GM12878 (cell line): ENCODE data around the gene CDK7. TPM values are rescaled to one million over a fixed set of nuclear protein-coding genes. Genes with fewer than 3 reads are reported as not detected.

Source experiments
- BRCA1 ChIP-seq: IDR thresholded peaks from 2 replicates; pipeline ENCODE4 v1.6.1; 2011; ENCODE audit warnings: low read depth, low read length, improper control_type of control experiment
- CHD1 ChIP-seq: IDR thresholded peaks from 2 replicates; pipeline ENCODE4 v1.6.1; 2012; ENCODE audit warnings: low read depth, low read length, improper control_type of control experiment
- CHD2 ChIP-seq: IDR thresholded peaks from 2 replicates; pipeline ENCODE4 v1.6.1; 2011; ENCODE audit warnings: low read depth, low read length, improper control_type of control experiment, borderline replicate concordance
- DPF2 ChIP-seq: fragments of 450-650 bp; IDR thresholded peaks from 2 replicates; pipeline ENCODE4 v1.6.1; 2017; ENCODE audit warnings: mild to moderate bottlenecking
- EED ChIP-seq: sonication (generic); IDR thresholded peaks from 2 replicates; pipeline ENCODE4 v1.6.1; 2016; ENCODE audit warnings: antibody characterized with exemption, low read depth
- EGR1 ChIP-seq, 2 experiments: IDR thresholded peaks; 1 replicate in 1 of 2; 2 replicates in 1 of 2; pipeline ENCODE4 v1.6.1; 2011 to 2012; ENCODE audit warnings: low read depth in 2 of 2, low read length in 2 of 2, borderline replicate concordance in 1 of 2, mild to moderate bottlenecking in 1 of 2, moderate library complexity in 1 of 2
- EP300 ChIP-seq, 2 experiments: fragments of 150-350 bp in 1 of 2; IDR thresholded peaks; 2 replicates each; pipeline ENCODE4 v1.6.1; 2011 to 2012; ENCODE audit warnings: low read depth in 2 of 2, low read length in 2 of 2, borderline replicate concordance in 1 of 2, improper control_type of control experiment in 1 of 2, inconsistent platforms in 1 of 2; ENCODE audit not compliant: control insufficient read depth in 1 of 2
- FOS ChIP-seq: IDR thresholded peaks from 3 replicates; pipeline ENCODE4 v1.6.1; 2011; ENCODE audit warnings: borderline replicate concordance; ENCODE audit not compliant: insufficient read length; ENCODE audit errors: extremely low read depth
- IKZF1 ChIP-seq: fragments of 450-650 bp; conservative IDR thresholded peaks from 2 replicates; pipeline ENCODE4 v1.6.1; 2017; ENCODE audit warnings: antibody characterized with exemption, mild to moderate bottlenecking
- LARP7 ChIP-seq: fragments of 450-650 bp; IDR thresholded peaks from 2 replicates; pipeline ENCODE4 v1.6.1; 2017; ENCODE audit warnings: mild to moderate bottlenecking
- MTA2 ChIP-seq: fragments of 450-650 bp; IDR thresholded peaks from 2 replicates; pipeline ENCODE4 v1.6.1; 2016; ENCODE audit warnings: low read depth, mild to moderate bottlenecking, moderate library complexity
- NFIC ChIP-seq: IDR thresholded peaks from 2 replicates; pipeline ENCODE4 v1.6.1; 2012; ENCODE audit warnings: low read depth, mild to moderate bottlenecking, inconsistent platforms, low read length, moderate library complexity
- NFYA ChIP-seq: IDR thresholded peaks from 2 replicates; pipeline ENCODE4 v1.6.1; 2011; ENCODE audit warnings: low read depth, mild to moderate bottlenecking, low read length, improper control_type of control experiment, borderline replicate concordance
- NR2C2 ChIP-seq: IDR thresholded peaks from 2 replicates; pipeline ENCODE4 v1.6.1; 2011; ENCODE audit warnings: borderline replicate concordance, low read depth; ENCODE audit not compliant: control insufficient read depth, insufficient read length
- NR2F1 ChIP-seq: fragments of 450-650 bp; conservative IDR thresholded peaks from 2 replicates; pipeline ENCODE4 v1.6.1; 2017; ENCODE audit warnings: mild to moderate bottlenecking
- PAX8 ChIP-seq: fragments of 450-650 bp; IDR thresholded peaks from 2 replicates; pipeline ENCODE4 v1.6.1; 2017; ENCODE audit warnings: mild to moderate bottlenecking, moderate library complexity
- POU2F2 ChIP-seq: IDR thresholded peaks from 3 replicates; pipeline ENCODE4 v1.6.1; 2011; ENCODE audit warnings: low read depth, mild to moderate bottlenecking, low read length, borderline replicate concordance
- RCOR1 ChIP-seq: conservative IDR thresholded peaks from 2 replicates; pipeline ENCODE4 v1.6.1; 2012; ENCODE audit warnings: low read depth, low read length, improper control_type of control experiment
- RELA ChIP-seq: fragments of 450-650 bp; IDR thresholded peaks from 2 replicates; pipeline ENCODE4 v1.8.0; 2014; ENCODE audit warnings: borderline replicate concordance; ENCODE audit not compliant: partially characterized antibody
- RFX5 ChIP-seq: IDR thresholded peaks from 2 replicates; pipeline ENCODE4 v1.6.1; 2011; ENCODE audit warnings: low read depth, low read length, improper control_type of control experiment
- SIN3A ChIP-seq: IDR thresholded peaks from 2 replicates; pipeline ENCODE4 v1.6.1; 2012; ENCODE audit warnings: low read depth, low read length, improper control_type of control experiment
- SPI1 ChIP-seq: IDR thresholded peaks from 2 replicates; pipeline ENCODE4 v1.6.1; 2011; ENCODE audit warnings: low read depth, mild to moderate bottlenecking, low read length, moderate library complexity, borderline replicate concordance; ENCODE audit not compliant: insufficient read depth
- STAT3 ChIP-seq: IDR thresholded peaks from 2 replicates; pipeline ENCODE4 v1.6.1; 2011; ENCODE audit warnings: low read depth, low read length, improper control_type of control experiment
- TBL1XR1 ChIP-seq: IDR thresholded peaks from 2 replicates; pipeline ENCODE4 v1.6.1; 2012; ENCODE audit warnings: low read depth, low read length, improper control_type of control experiment
- YY1 ChIP-seq: IDR thresholded peaks from 2 replicates; pipeline ENCODE4 v1.6.1; 2011; ENCODE audit warnings: low read depth, mild to moderate bottlenecking, low read length
- polyA plus RNA-seq, 11 experiments: library from polyadenylated mRNA; depleted of rRNA in 4 of 11; unstranded in 6 of 11; stranded (reverse) in 5 of 11; fragments of >200 nt; fragmentation: Nextera tagmentation in 4 of 11; fragmentation: Illumina TruSeq in 1 of 11; extraction: Ambion mirVana in 4 of 11; extraction: Trizol in 1 of 11; gene quantifications; 1 replicate in 1 of 11; 2 replicates in 10 of 11; pipeline versions ENCODE4 v1.2.1 to v1.2.3, GENCODE V29; 2011 to 2016; ENCODE audit warnings: inconsistent platforms in 2 of 11, missing spikeins in 2 of 11, low read depth in 1 of 11
- total RNA-seq, 4 experiments: library from RNA; depleted of rRNA in 3 of 4; stranded (reverse); fragments of >200 nt in 3 of 4; fragmentation: Illumina TruSeq in 1 of 4; extraction: Trizol in 1 of 4; gene quantifications; 2 replicates each; pipeline versions ENCODE4 v1.2.1 to v1.2.3, GENCODE V29; 2013 to 2021
- TF ChIP-seq, protein P1 (sequence below): IDR thresholded peaks from 2 replicates; pipeline ENCODE4 v1.6.1; 2012; ENCODE audit warnings: improper control_type of control experiment, low read depth, low read length; ENCODE audit not compliant: insufficient replicate concordance

Gene CDK7
- total and polyA plus RNA-seq, 10 of the 15 experiments (the other 5 are each of a cell fraction or from before 2014, with no cell fraction given) = 26.0 to 93.9 (median 43.0) TPM

DNA sequence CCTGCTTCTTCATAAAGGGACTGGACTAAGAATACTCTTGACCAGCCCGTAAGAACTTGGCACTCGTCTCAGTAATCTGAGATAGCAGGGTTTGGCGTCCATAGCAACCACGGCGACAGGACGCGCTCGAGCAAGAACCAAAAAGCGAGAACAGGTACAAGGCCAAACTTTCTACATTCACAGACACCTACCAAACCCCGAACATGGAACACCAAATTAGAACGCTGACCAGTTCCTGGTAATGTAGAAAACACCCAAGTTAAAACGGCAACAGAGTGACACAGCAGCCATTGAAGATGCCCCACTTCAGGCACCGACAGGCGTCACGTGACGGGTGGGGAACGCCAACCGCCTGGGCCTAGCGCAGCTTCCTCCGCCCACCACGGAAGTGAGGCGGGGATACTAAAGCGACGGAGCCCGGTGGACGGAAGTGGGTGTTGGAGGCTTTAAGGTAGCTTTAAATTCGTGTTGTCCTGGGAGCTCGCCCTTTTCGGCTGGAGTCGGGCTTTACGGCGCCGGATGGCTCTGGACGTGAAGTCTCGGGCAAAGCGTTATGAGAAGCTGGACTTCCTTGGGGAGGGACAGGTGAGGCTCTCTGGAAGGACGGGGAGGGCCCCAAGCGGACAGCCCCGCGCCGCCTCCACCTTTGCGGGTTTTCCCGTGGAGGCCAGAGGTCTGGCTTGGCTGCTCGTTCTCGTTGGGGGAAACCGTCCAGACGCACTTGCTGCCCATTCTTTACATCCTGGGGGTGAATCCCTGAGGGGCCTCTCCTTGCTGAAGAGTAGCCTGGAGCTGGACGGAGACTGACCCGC lies at the start of gene CDK7 (continued):
- TF ChIP-seq EED = no peak; the same call in 1 of the 2 replicates
- no peak; the same call in none of the 2 replicates for TF ChIP-seq LARP7
- no peak for TF ChIP-seq FOS
- peak; percentile 17 to 36; a peak in 2 of 3 replicates for TF ChIP-seq EGR1 (IDR thresholded peaks at IDR 0.05; ENCODE audit: borderline replicate concordance in 1 of 2, low read depth in 2 of 2, low read length in 2 of 2)
- peak; percentile 80 for TF ChIP-seq SPI1
- no peak for TF ChIP-seq BRCA1
- peak; percentile 28; the same call in 1 of the 2 replicates for TF ChIP-seq MTA2
- no peak for TF ChIP-seq NR2C2
- TF ChIP-seq EP300 (IDR thresholded peaks at IDR 0.05; ENCODE audit: borderline replicate concordance in 1 of 2, control insufficient read depth in 1 of 2, low read depth in 2 of 2, low read length in 2 of 2) = no peak
- peak; percentile 75; the same call in 1 of the 2 replicates for TF ChIP-seq IKZF1
- TF ChIP-seq RCOR1 = no peak
- 0 out of 2 replicates have a peak, but pooled peaks have one; percentile 38 for TF ChIP-seq RFX5
- no peak for TF ChIP-seq NFIC
- peak; percentile 18; the same call in 1 of the 2 replicates for TF ChIP-seq PAX8
- TF ChIP-seq CHD1 = no peak
- TF ChIP-seq TBL1XR1 = peak; percentile 74; the same call in 1 of the 2 replicates
- TF ChIP-seq, protein P1, sequence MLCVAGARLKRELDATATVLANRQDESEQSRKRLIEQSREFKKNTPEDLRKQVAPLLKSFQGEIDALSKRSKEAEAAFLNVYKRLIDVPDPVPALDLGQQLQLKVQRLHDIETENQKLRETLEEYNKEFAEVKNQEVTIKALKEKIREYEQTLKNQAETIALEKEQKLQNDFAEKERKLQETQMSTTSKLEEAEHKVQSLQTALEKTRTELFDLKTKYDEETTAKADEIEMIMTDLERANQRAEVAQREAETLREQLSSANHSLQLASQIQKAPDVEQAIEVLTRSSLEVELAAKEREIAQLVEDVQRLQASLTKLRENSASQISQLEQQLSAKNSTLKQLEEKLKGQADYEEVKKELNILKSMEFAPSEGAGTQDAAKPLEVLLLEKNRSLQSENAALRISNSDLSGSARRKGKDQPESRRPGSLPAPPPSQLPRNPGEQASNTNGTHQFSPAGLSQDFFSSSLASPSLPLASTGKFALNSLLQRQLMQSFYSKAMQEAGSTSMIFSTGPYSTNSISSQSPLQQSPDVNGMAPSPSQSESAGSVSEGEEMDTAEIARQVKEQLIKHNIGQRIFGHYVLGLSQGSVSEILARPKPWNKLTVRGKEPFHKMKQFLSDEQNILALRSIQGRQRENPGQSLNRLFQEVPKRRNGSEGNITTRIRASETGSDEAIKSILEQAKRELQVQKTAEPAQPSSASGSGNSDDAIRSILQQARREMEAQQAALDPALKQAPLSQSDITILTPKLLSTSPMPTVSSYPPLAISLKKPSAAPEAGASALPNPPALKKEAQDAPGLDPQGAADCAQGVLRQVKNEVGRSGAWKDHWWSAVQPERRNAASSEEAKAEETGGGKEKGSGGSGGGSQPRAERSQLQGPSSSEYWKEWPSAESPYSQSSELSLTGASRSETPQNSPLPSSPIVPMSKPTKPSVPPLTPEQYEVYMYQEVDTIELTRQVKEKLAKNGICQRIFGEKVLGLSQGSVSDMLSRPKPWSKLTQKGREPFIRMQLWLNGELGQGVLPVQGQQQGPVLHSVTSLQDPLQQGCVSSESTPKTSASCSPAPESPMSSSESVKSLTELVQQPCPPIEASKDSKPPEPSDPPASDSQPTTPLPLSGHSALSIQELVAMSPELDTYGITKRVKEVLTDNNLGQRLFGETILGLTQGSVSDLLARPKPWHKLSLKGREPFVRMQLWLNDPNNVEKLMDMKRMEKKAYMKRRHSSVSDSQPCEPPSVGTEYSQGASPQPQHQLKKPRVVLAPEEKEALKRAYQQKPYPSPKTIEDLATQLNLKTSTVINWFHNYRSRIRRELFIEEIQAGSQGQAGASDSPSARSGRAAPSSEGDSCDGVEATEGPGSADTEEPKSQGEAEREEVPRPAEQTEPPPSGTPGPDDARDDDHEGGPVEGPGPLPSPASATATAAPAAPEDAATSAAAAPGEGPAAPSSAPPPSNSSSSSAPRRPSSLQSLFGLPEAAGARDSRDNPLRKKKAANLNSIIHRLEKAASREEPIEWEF = no peak
- TF ChIP-seq STAT3 = no peak
- TF ChIP-seq POU2F2 = peak; percentile 52; the same call in 1 of the 3 replicates
- peak; percentile 96 for TF ChIP-seq YY1
- TF ChIP-seq CHD2 = 0 out of 2 replicates have a peak, but pooled peaks have one; percentile 44
- TF ChIP-seq NFYA = no peak
- TF ChIP-seq RELA = peak; percentile 79
- TF ChIP-seq SIN3A = peak; percentile 98
- peak; percentile 48 for TF ChIP-seq DPF2
- TF ChIP-seq NR2F1 = peak; percentile 42; the same call in 1 of the 2 replicates
